ENCODE measurements around the gene CYP1B1.
A peak's percentile ranks its signal among the peaks of the same experiment; 100 is the strongest.

GRCh38 chr2:38115216-38116032 is 39.5 kb upstream of the CYP1B1 start:
- TF ChIP-seq CTCF (IDR thresholded peaks at IDR 0.05) (peak in 5 of 7 experiments; percentile 78 to 93 (median 87)), POLR2A (IDR thresholded peaks at IDR 0.05) (no peak), EP300 (IDR thresholded peaks at IDR 0.05) (no peak)

All from stomach (tissue), 4 donors.